H9 (cell line): Measurements from ENCODE around the gene FUT4. TPM values are rescaled to one million over a fixed set of nuclear protein-coding genes. Genes with fewer than 3 reads are reported as not detected.

Source experiments
- DNase-seq: peaks from one replicate; pipeline ENCODE4 v3.0.0-alpha.2; 2017
- H2AFZ ChIP-seq: one replicate; pipeline ENCODE4 v1.6.1; 2013; ENCODE audit warnings: mild to moderate bottlenecking, low read length, control low read depth, moderate library complexity
- H2AK5ac ChIP-seq: 2 replicates; pipeline ENCODE4 v1.6.1; 2013; ENCODE audit warnings: low read length, control low read depth, mixed read lengths; ENCODE audit not compliant: insufficient read length
- H2BK120ac ChIP-seq: one replicate; pipeline ENCODE4 v1.6.1; 2013; ENCODE audit warnings: low read depth, mild to moderate bottlenecking, low read length, control low read depth, inconsistent platforms; ENCODE audit not compliant: poor library complexity, severe bottlenecking
- H2BK12ac ChIP-seq: 2 replicates; pipeline ENCODE4 v1.6.1; 2013; ENCODE audit warnings: low read length, control low read depth, mixed read lengths, low read depth; ENCODE audit not compliant: insufficient read length
- H2BK15ac ChIP-seq: 2 replicates; pipeline ENCODE4 v1.6.1; 2013; ENCODE audit warnings: low read depth, low read length, control low read depth
- H2BK20ac ChIP-seq: one replicate; pipeline ENCODE4 v1.6.1; 2013; ENCODE audit warnings: low read depth, mild to moderate bottlenecking, low read length, control low read depth, inconsistent platforms; ENCODE audit not compliant: poor library complexity, severe bottlenecking
- H2BK5ac ChIP-seq: 2 replicates; pipeline ENCODE4 v1.6.1; 2013; ENCODE audit warnings: low read length, control low read depth, mixed read lengths; ENCODE audit not compliant: insufficient read length
- H3K14ac ChIP-seq: 2 replicates; pipeline ENCODE4 v1.6.1; 2013; ENCODE audit warnings: low read length, control low read depth; ENCODE audit not compliant: insufficient read depth
- H3K18ac ChIP-seq: 2 replicates; pipeline ENCODE4 v1.6.1; 2013; ENCODE audit warnings: low read depth, mild to moderate bottlenecking, mixed read lengths, low read length, control low read depth; ENCODE audit not compliant: insufficient read length
- H3K23ac ChIP-seq: 2 replicates; pipeline ENCODE4 v1.6.1; 2013; ENCODE audit warnings: low read length, control low read depth, mixed read lengths, low read depth; ENCODE audit not compliant: insufficient read length
- H3K23me2 ChIP-seq: 2 replicates; pipeline ENCODE4 v1.6.1; 2013; ENCODE audit warnings: low read depth, mild to moderate bottlenecking, mixed read lengths, low read length, control low read depth; ENCODE audit not compliant: insufficient read length, poor library complexity, severe bottlenecking
- H3K27ac ChIP-seq: 2 replicates; pipeline ENCODE4 v1.5.1; 2013; ENCODE audit warnings: low read length, control low read depth, mixed read lengths, low read depth; ENCODE audit not compliant: insufficient read length
- H3K27me3 ChIP-seq: 2 replicates; pipeline ENCODE4 v1.6.1; 2013; ENCODE audit warnings: low read length, control low read depth, inconsistent platforms; ENCODE audit not compliant: insufficient read depth
- H3K4ac ChIP-seq: 2 replicates; pipeline ENCODE4 v1.6.1; 2013; ENCODE audit warnings: low read depth, mild to moderate bottlenecking, control low read depth, inconsistent platforms, low read length, moderate library complexity
- H3K4me1 ChIP-seq: 2 replicates; pipeline ENCODE4 v1.6.1; 2013; ENCODE audit warnings: low read length, control low read depth, inconsistent platforms; ENCODE audit not compliant: insufficient read depth
- H3K4me2 ChIP-seq: 2 replicates; pipeline ENCODE4 v1.6.1; 2013; ENCODE audit warnings: low read length, control low read depth, mixed read lengths; ENCODE audit not compliant: insufficient read length, insufficient read depth
- H3K56ac ChIP-seq: 2 replicates; pipeline ENCODE4 v1.6.1; 2013; ENCODE audit warnings: low read depth, mild to moderate bottlenecking, mixed read lengths, low read length, control low read depth; ENCODE audit not compliant: insufficient read length
- H3K79me1 ChIP-seq: 2 replicates; pipeline ENCODE4 v1.6.1; 2013; ENCODE audit warnings: low read depth, mild to moderate bottlenecking, moderate library complexity, low read length, control low read depth, inconsistent platforms; ENCODE audit not compliant: insufficient read depth, poor library complexity, severe bottlenecking
- H3K79me2 ChIP-seq: 2 replicates; pipeline ENCODE4 v1.6.1; 2013; ENCODE audit warnings: low read length, control low read depth, inconsistent platforms; ENCODE audit not compliant: insufficient read depth
- H3K9ac ChIP-seq: 2 replicates; pipeline ENCODE4 v1.6.1; 2013; ENCODE audit warnings: low read length, control low read depth, mixed read lengths; ENCODE audit not compliant: insufficient read length; ENCODE audit errors: extremely low read depth
- H3K9me3 ChIP-seq: one replicate; pipeline ENCODE4 v1.6.1; 2013; ENCODE audit warnings: low read depth, low read length, inconsistent platforms; ENCODE audit not compliant: control insufficient read depth
- H3T11ph ChIP-seq: one replicate; pipeline ENCODE4 v1.6.1; 2013; ENCODE audit warnings: mild to moderate bottlenecking, low read length, control low read depth, inconsistent platforms
- H4K20me1 ChIP-seq: one replicate; pipeline ENCODE4 v1.6.1; 2013; ENCODE audit not compliant: control insufficient read depth, insufficient read length, insufficient read depth
- H4K5ac ChIP-seq: 2 replicates; pipeline ENCODE4 v1.6.1; 2013; ENCODE audit warnings: low read depth, mild to moderate bottlenecking, mixed read lengths, low read length, control low read depth; ENCODE audit not compliant: insufficient read length
- H4K8ac ChIP-seq: replicated peaks from 2 replicates; pipeline ENCODE4 v1.6.1; 2013; ENCODE audit warnings: low read length, control low read depth, mixed read lengths, low read depth; ENCODE audit not compliant: insufficient read length
- H4K91ac ChIP-seq: 2 replicates; pipeline ENCODE4 v1.6.1; 2013; ENCODE audit warnings: low read depth, mild to moderate bottlenecking, moderate library complexity, mixed read lengths, low read length, control low read depth; ENCODE audit not compliant: insufficient read length
- H3K27ac Mint-ChIP-seq, 3 experiments: 2 replicates in 2 of 3; 3 replicates in 1 of 3; pipeline ENCODE4 v1.8.0; 2020 to 2021; ENCODE audit warnings: mixed read lengths in 3 of 3, mild to moderate bottlenecking in 1 of 3, moderate library complexity in 1 of 3
- H3K27me3 Mint-ChIP-seq: 2 replicates; pipeline ENCODE4 v1.8.0; 2021; ENCODE audit warnings: low read depth, mild to moderate bottlenecking, moderate library complexity, mixed read lengths
- H3K36me3 Mint-ChIP-seq, 3 experiments: 2 replicates in 2 of 3; 3 replicates in 1 of 3; pipeline ENCODE4 v1.8.0; 2020 to 2021; ENCODE audit warnings: low read depth in 3 of 3, mixed read lengths in 3 of 3; ENCODE audit not compliant: insufficient read depth in 1 of 3
- H3K4me1 Mint-ChIP-seq, 2 experiments: 2 replicates each; pipeline ENCODE4 v1.8.0; 2020; ENCODE audit warnings: mixed read lengths in 2 of 2
- H3K4me3 Mint-ChIP-seq, 2 experiments: 2 replicates in 1 of 2; 3 replicates in 1 of 2; pipeline ENCODE4 v1.8.0; 2020 to 2021; ENCODE audit warnings: mild to moderate bottlenecking in 2 of 2, mixed read lengths in 2 of 2, moderate library complexity in 1 of 2
- H3K9me3 Mint-ChIP-seq, 2 experiments: 2 replicates in 1 of 2; 3 replicates in 1 of 2; pipeline ENCODE4 v1.8.0; 2020; ENCODE audit warnings: mild to moderate bottlenecking in 2 of 2, mixed read lengths in 2 of 2, moderate library complexity in 1 of 2
- CTCF ChIP-seq: fragments of 200-600 bp; sonication (generic); conservative IDR thresholded peaks from 3 replicates; pipeline ENCODE4 v1.8.0; 2021; ENCODE audit warnings: antibody characterized with exemption, mild to moderate bottlenecking
- WGBS: extraction: QIAGEN DNeasy Blood & Tissue Kit; methylation state at CpG from one replicate; pipeline ENCODE4 v1.1.7; 2013; ENCODE audit warnings: missing lambda C conversion rate, low lambda C conversion rate, mixed read lengths; ENCODE audit not compliant: insufficient read length; ENCODE audit errors: extremely low coverage; 5-methylcytosine and 5-hydroxymethylcytosine counted together
- total RNA-seq: library from RNA; stranded (reverse); gene quantifications from 2 replicates; pipeline ENCODE4 v1.2.1, GENCODE V29; 2021

The FUT4 gene
- total RNA-seq, 1 experiment from 2014 or later, result 5.3 TPM

GRCh38 chr11:94593030-94593429 is 49.3 kb downstream of the FUT4 start:
- no peak overlapping the region for H3T11ph ChIP-seq
- no peak overlapping the region for H3K9ac ChIP-seq
- no peaks in the 10 kb centered on the region for H3K9me3 Mint-ChIP-seq
- no peak overlapping the region for H3K56ac ChIP-seq
- H3K27ac ChIP-seq, result no peak overlapping the region
- no peaks in the 10 kb centered on the region for H3K4me1 ChIP-seq
- H3K36me3 Mint-ChIP-seq, result no peaks in the 10 kb centered on the region
- no peak overlapping the region for H2BK5ac ChIP-seq
- no peaks in the 10 kb centered on the region for H3K23me2 ChIP-seq
- no peak overlapping the region for H4K8ac ChIP-seq
- no peaks in the 10 kb centered on the region for H3K79me1 ChIP-seq
- no peak overlapping the region for H2AK5ac ChIP-seq
- peaks cover 14% of the 10 kb centered on the region for H3K27me3 Mint-ChIP-seq
- H4K5ac ChIP-seq, result no peak overlapping the region
- H3K18ac ChIP-seq, result no peak overlapping the region
- H3K14ac ChIP-seq, result no peak overlapping the region
- H2BK12ac ChIP-seq, result no peak overlapping the region
- H3K79me2 ChIP-seq, result no peaks in the 10 kb centered on the region
- no peak overlapping the region for H2BK120ac ChIP-seq
- no peak overlapping the region for H3K23ac ChIP-seq
- H3K4me1 Mint-ChIP-seq, result no peaks in the 10 kb centered on the region
- no peak overlapping the region for H3K4me2 ChIP-seq
- no peak for DNase-seq
- no peak overlapping the region for H3K27ac Mint-ChIP-seq
- no peak overlapping the region for H2BK15ac ChIP-seq
- no peaks in the 10 kb centered on the region for H3K9me3 ChIP-seq
- H2AFZ ChIP-seq, result no peak overlapping the region
- H4K91ac ChIP-seq, result no peak overlapping the region
- no peaks in the 10 kb centered on the region for H3K27me3 ChIP-seq
- H2BK20ac ChIP-seq, result no peak overlapping the region
- no peak overlapping the region for H3K4me3 Mint-ChIP-seq
- no peak for TF ChIP-seq CTCF
- no CpG with 5 or more reads among the region's 2 CpGs for WGBS
- no peaks in the 10 kb centered on the region for H4K20me1 ChIP-seq
- H3K4ac ChIP-seq, result no peak overlapping the region
